ENCODE measurements around the gene GRSF1. TPM values are rescaled to one million over a fixed set of nuclear protein-coding genes. Genes with fewer than 3 reads are reported as not detected.

GRSF1 gene
- total and polyA plus RNA-seq, 10 of the 15 experiments (the other 5 are each of a cell fraction or from before 2014, with no cell fraction given), result 37.5 to 105 (median 68.4) TPM

- TF ChIP-seq REST (IDR thresholded peaks at IDR 0.05; ENCODE audit: low read depth, low read length) (no peak), RCOR1 (conservative IDR thresholded peaks at IDR 0.05; ENCODE audit: low read depth, low read length) (no peak)
- TF ChIP-seq, protein P1, sequence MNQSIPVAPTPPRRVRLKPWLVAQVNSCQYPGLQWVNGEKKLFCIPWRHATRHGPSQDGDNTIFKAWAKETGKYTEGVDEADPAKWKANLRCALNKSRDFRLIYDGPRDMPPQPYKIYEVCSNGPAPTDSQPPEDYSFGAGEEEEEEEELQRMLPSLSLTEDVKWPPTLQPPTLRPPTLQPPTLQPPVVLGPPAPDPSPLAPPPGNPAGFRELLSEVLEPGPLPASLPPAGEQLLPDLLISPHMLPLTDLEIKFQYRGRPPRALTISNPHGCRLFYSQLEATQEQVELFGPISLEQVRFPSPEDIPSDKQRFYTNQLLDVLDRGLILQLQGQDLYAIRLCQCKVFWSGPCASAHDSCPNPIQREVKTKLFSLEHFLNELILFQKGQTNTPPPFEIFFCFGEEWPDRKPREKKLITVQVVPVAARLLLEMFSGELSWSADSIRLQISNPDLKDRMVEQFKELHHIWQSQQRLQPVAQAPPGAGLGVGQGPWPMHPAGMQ (IDR thresholded peaks at IDR 0.05; ENCODE audit: borderline replicate concordance), result no peak
Measured at GRCh38 chr4:70874268-70875156, 34.8 kb upstream of the GRSF1 start (continued).

DNA sequence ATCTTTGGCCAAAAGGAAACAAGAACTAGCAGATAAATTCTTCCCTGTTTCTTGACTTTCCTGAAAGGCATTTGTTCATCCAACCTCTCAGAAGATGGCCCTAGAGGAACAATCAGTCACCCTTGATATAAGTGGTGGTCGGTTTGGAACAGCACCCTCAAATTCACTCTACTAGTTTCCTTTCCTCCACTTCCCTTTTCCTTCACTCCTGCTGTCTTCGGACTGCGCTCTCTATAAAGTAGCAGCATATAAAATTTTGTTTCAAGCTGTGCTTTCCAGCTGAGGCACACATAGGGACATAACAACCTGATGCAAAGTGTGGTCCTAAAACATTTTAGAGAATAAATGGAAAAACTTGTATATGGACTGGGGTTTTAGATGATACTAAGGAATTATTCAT lies 33.5 kb upstream of the GRSF1 start:
- H3K4me2 ChIP-seq (ENCODE audit: control insufficient read depth, insufficient read depth), result no peak overlapping the region
- no peaks in the 10 kb centered on the region for H3K9me3 ChIP-seq (replicated peaks; ENCODE audit: control insufficient read depth, insufficient read depth, low read length)
- no peaks in the 10 kb centered on the region for H3K79me2 ChIP-seq (ENCODE audit: control insufficient read depth, insufficient read depth, low read length)
- no TSS peak for BruUV-seq (replicated peaks)
- H4K20me1 ChIP-seq (ENCODE audit: control insufficient read depth, insufficient read depth), result no peaks in the 10 kb centered on the region
- no peaks in the 10 kb centered on the region for H3K36me3 ChIP-seq (ENCODE audit: control insufficient read depth in 2 of 2, insufficient read depth in 2 of 2, low read length in 1 of 2)
- FAIRE-seq (no peak), DNase-seq (ENCODE audit: low read depth, low spot score) (no peak), ATAC-seq (no peak)
- H2AFZ ChIP-seq (ENCODE audit: control insufficient read depth, low read depth, low read length), result no peak overlapping the region
- 64% methylated on average over 3 of the region's 3 CpGs for WGBS (ENCODE audit: insufficient coverage, insufficient replicate concordance, low lambda C conversion rate, missing lambda C conversion rate)
- intact Hi-C loops (cut with micrococcal nuclease; ENCODE audit: unreplicated experiment), result no loop called here
- no peak overlapping the region for H3K27ac ChIP-seq (ENCODE audit: control insufficient read depth, insufficient read depth)
- H3K27me3 ChIP-seq (replicated peaks in 1 of 2; ENCODE audit: control insufficient read depth in 2 of 2, insufficient read depth in 2 of 2, low read length in 1 of 2), result no peaks in the 10 kb centered on the region
- no peak overlapping the region for H3K4me3 ChIP-seq
- ChIA-PET CTCF (interaction anchor here (0.8 kb wide), 1 partner anchor 30 kb away, joined by 4 read pairs; no protein-coding TSS in a partner anchor), POLR2A (interaction anchor here (1.1 kb wide), 1 partner anchor 28 kb away, joined by 3 read pairs; no protein-coding TSS in a partner anchor), SMC1A (ENCODE audit: uncharacterized antibody, unreplicated experiment) (interaction anchor here (0.6 to 1.5 kb wide), 3 partner anchors 19 to 129 kb away, joined by 3 to 8 read pairs (median 6); no protein-coding TSS in a partner anchor), RAD21 (ENCODE audit: unreplicated experiment) (interaction anchor here (1.5 kb wide), 1 partner anchor 35 kb away, joined by 6 read pairs; no protein-coding TSS in a partner anchor)
- in situ Hi-C loops (cut with MboI), result no loop called here
- TF ChIP-seq KDM1A (IDR thresholded peaks at IDR 0.05; ENCODE audit: borderline replicate concordance) (no peak), CHD2 (IDR thresholded peaks at IDR 0.05; ENCODE audit: borderline replicate concordance, low read depth, low read length) (no peak), MYB (IDR thresholded peaks at IDR 0.05; ENCODE audit: borderline replicate concordance, low read depth, low read length) (no peak), YBX1 (IDR thresholded peaks at IDR 0.05) (no peak), ATF2 (IDR thresholded peaks at IDR 0.05; ENCODE audit: low read length) (no peak)
- H3K4me1 ChIP-seq (ENCODE audit: control insufficient read depth, insufficient read depth, low read length), result peaks cover 9% of the 10 kb centered on the region
- H3K9ac ChIP-seq (ENCODE audit: control insufficient read depth, insufficient read depth, low read length), result no peak overlapping the region

Data from GM12878 (cell line).